ENCODE measurements around the gene SCAMP1. TPM values are rescaled to one million over a fixed set of nuclear protein-coding genes. Genes with fewer than 3 reads are reported as not detected.

The SCAMP1 gene
- total RNA-seq, 6 experiments from 2014 or later = 37.4 to 50.6 (median 44.9) TPM

GRCh38 chr5:78511121-78511906 is 150.9 kb downstream of the SCAMP1 start:
- H3K9me3 Mint-ChIP-seq = no peaks in the 10 kb centered on the region
- H3K4me3 Mint-ChIP-seq = no peak overlapping the region
- no peaks in the 10 kb centered on the region; the same call in 1 of the 2 replicates for H3K36me3 Mint-ChIP-seq (ENCODE audit: low read depth)
- H3K27ac Mint-ChIP-seq = no peak overlapping the region
- no peak for DNase-seq
- H3K4me1 Mint-ChIP-seq (ENCODE audit: low read depth) = peaks cover 74% of the 10 kb centered on the region
- TF ChIP-seq CTCF (IDR thresholded peaks at IDR 0.05) = no peak
- peaks cover 4% of the 10 kb centered on the region; the same call in 1 of the 2 replicates for H3K27me3 Mint-ChIP-seq (ENCODE audit: insufficient read depth)

- H3K4me1 Mint-ChIP-seq (ENCODE audit: low read depth) = peaks cover 68% of the 10 kb centered on the region
- no peak for DNase-seq
- H3K27me3 Mint-ChIP-seq (ENCODE audit: insufficient read depth) = peaks cover 4% of the 10 kb centered on the region; the same call in 1 of the 2 replicates
- TF ChIP-seq CTCF (IDR thresholded peaks at IDR 0.05) = no peak
- no peak overlapping the region for H3K27ac Mint-ChIP-seq
- peaks cover 5% of the 10 kb centered on the region; the same call in 1 of the 2 replicates for H3K36me3 Mint-ChIP-seq (ENCODE audit: low read depth)
- no peak overlapping the region for H3K4me3 Mint-ChIP-seq
- H3K9me3 Mint-ChIP-seq = no peaks in the 10 kb centered on the region
Observed at GRCh38 chr5:78512435-78512834, 152.0 kb downstream of the SCAMP1 start.

GRCh38 chr5:78513441-78513840 is 153.0 kb downstream of the SCAMP1 start:
- Mint-ChIP-seq H3K9me3 (no peaks in the 10 kb centered on the region), H3K27me3 (ENCODE audit: insufficient read depth) (peaks cover 4% of the 10 kb centered on the region; the same call in 1 of the 2 replicates), H3K27ac (no peak overlapping the region), H3K4me3 (no peak overlapping the region), H3K36me3 (ENCODE audit: low read depth) (peaks cover 5% of the 10 kb centered on the region; the same call in 1 of the 2 replicates), H3K4me1 (ENCODE audit: low read depth) (peaks cover 68% of the 10 kb centered on the region)
- no peak for TF ChIP-seq CTCF (IDR thresholded peaks at IDR 0.05)
- no peak for DNase-seq

- Mint-ChIP-seq H3K36me3 (ENCODE audit: low read depth) (peaks cover 5% of the 10 kb centered on the region; the same call in 1 of the 2 replicates), H3K9me3 (no peaks in the 10 kb centered on the region), H3K4me3 (no peak overlapping the region), H3K4me1 (ENCODE audit: low read depth) (peaks cover 68% of the 10 kb centered on the region), H3K27ac (peak overlapping the region; percentile 24), H3K27me3 (ENCODE audit: insufficient read depth) (no peaks in the 10 kb centered on the region; the same call in 1 of the 2 replicates)
- DNase-seq = no peak
- TF ChIP-seq CTCF (IDR thresholded peaks at IDR 0.05) = no peak
Observed at GRCh38 chr5:78514427-78515330, 154.3 kb downstream of the SCAMP1 start.

GRCh38 chr5:78515670-78516069 is 155.3 kb downstream of the SCAMP1 start:
- no peak for TF ChIP-seq CTCF (IDR thresholded peaks at IDR 0.05)
- H3K27ac Mint-ChIP-seq = no peak overlapping the region
- no peak overlapping the region for H3K4me3 Mint-ChIP-seq
- peaks cover 64% of the 10 kb centered on the region for H3K4me1 Mint-ChIP-seq (ENCODE audit: low read depth)
- DNase-seq = no peak
- no peaks in the 10 kb centered on the region for H3K9me3 Mint-ChIP-seq
- H3K27me3 Mint-ChIP-seq (ENCODE audit: insufficient read depth) = no peaks in the 10 kb centered on the region; the same call in 1 of the 2 replicates
- peaks cover 5% of the 10 kb centered on the region; the same call in 1 of the 2 replicates for H3K36me3 Mint-ChIP-seq (ENCODE audit: low read depth)

Data from HFFc6 (cell line).